Suprapubic skin (tissue), 4 donors: ENCODE data around the gene ASGR1.
"Not testable (repeated sequence)": the region's sequence is repeated elsewhere in the genome, so short reads cannot be mapped to it uniquely, and the experiment has no call there.

Experiments
- CTCF ChIP-seq, 2 donors: fragments of 200-600 bp in 1 of 2; fragments of 450-650 bp in 1 of 2; sonication (generic) in 1 of 2; IDR thresholded peaks; one replicate each; pipeline ENCODE4 v1.5.1; 2016 to 2019; ENCODE audit warnings: antibody characterized with exemption in 2 of 2, mild to moderate bottlenecking in 1 of 2, moderate library complexity in 1 of 2
- POLR2A ChIP-seq, 2 donors: fragments of 450-650 bp; IDR thresholded peaks; one replicate each; pipeline ENCODE4 v1.6.1; 2017; ENCODE audit warnings: antibody characterized with exemption in 2 of 2, mild to moderate bottlenecking in 2 of 2, moderate library complexity in 2 of 2
- POLR2AphosphoS5 ChIP-seq, 3 donors: sonication (generic); formaldehyde crosslinking; IDR thresholded peaks; one replicate each; pipeline ENCODE4 v1.6.1; 2017; ENCODE audit warnings: antibody characterized with exemption in 3 of 3

GRCh38 chr17:7168841-7169564 lies 10.2 kb downstream of the ASGR1 start:
- not testable (repeated sequence) for TF ChIP-seq CTCF, POLR2A, POLR2AphosphoS5 (IDR thresholded peaks at IDR 0.05)
